ENCODE results near the gene FOXA2. TPM values are rescaled to one million over a fixed set of nuclear protein-coding genes. Genes with fewer than 3 reads are reported as not detected.
A peak's percentile ranks its signal among the peaks of the same experiment; 100 is the strongest.

Gene FOXA2
- total and polyA plus RNA-seq, 2 of the 13 experiments (the other 11 are each of a cell fraction or from before 2014, with no cell fraction given) = 8.8 to 12.2 TPM

- no peak for TF ChIP-seq GTF2F1 (IDR thresholded peaks at IDR 0.05; ENCODE audit: low read length)
- TF ChIP-seq ZNF891 (CRISPR knock-in tag; IDR thresholded peaks at IDR 0.05) = no peak
- no peak for TF ChIP-seq FOXO1 (CRISPR knock-in tag; IDR thresholded peaks at IDR 0.05)
- TF ChIP-seq FOSL2 (CRISPR knock-in tag; IDR thresholded peaks at IDR 0.05) = 0 out of 2 replicates have a peak, but pooled peaks have one; percentile 53
- no peak for TF ChIP-seq TGIF2 (CRISPR knock-in tag; IDR thresholded peaks at IDR 0.05)
- TF ChIP-seq MIER3 (CRISPR knock-in tag; IDR thresholded peaks at IDR 0.05; ENCODE audit: borderline replicate concordance) = no peak
- TF ChIP-seq HNRNPUL1 (IDR thresholded peaks at IDR 0.05; ENCODE audit: low read depth, low read length) = no peak
- TF ChIP-seq, protein P1, sequence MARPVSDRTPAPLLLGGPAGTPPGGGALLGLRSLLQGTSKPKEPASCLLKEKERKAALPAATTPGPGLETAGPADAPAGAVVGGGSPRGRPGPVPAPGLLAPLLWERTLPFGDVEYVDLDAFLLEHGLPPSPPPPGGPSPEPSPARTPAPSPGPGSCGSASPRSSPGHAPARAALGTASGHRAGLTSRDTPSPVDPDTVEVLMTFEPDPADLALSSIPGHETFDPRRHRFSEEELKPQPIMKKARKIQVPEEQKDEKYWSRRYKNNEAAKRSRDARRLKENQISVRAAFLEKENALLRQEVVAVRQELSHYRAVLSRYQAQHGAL (CRISPR knock-in tag; IDR thresholded peaks at IDR 0.05; ENCODE audit: not compliant biosample characterization) = no peak
- TF ChIP-seq, protein P2, sequence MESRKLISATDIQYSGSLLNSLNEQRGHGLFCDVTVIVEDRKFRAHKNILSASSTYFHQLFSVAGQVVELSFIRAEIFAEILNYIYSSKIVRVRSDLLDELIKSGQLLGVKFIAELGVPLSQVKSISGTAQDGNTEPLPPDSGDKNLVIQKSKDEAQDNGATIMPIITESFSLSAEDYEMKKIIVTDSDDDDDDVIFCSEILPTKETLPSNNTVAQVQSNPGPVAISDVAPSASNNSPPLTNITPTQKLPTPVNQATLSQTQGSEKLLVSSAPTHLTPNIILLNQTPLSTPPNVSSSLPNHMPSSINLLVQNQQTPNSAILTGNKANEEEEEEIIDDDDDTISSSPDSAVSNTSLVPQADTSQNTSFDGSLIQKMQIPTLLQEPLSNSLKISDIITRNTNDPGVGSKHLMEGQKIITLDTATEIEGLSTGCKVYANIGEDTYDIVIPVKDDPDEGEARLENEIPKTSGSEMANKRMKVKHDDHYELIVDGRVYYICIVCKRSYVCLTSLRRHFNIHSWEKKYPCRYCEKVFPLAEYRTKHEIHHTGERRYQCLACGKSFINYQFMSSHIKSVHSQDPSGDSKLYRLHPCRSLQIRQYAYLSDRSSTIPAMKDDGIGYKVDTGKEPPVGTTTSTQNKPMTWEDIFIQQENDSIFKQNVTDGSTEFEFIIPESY (CRISPR knock-in tag; IDR thresholded peaks at IDR 0.05) = peak; percentile 69
- TF ChIP-seq ZNF136 (CRISPR knock-in tag; IDR thresholded peaks at IDR 0.05; ENCODE audit: low read depth) = no peak
- TF ChIP-seq, protein P3, sequence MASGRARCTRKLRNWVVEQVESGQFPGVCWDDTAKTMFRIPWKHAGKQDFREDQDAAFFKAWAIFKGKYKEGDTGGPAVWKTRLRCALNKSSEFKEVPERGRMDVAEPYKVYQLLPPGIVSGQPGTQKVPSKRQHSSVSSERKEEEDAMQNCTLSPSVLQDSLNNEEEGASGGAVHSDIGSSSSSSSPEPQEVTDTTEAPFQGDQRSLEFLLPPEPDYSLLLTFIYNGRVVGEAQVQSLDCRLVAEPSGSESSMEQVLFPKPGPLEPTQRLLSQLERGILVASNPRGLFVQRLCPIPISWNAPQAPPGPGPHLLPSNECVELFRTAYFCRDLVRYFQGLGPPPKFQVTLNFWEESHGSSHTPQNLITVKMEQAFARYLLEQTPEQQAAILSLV (CRISPR knock-in tag; IDR thresholded peaks at IDR 0.05; ENCODE audit: borderline replicate concordance) = 0 out of 2 replicates have a peak, but pooled peaks have one; percentile 39
- TF ChIP-seq ZNF543 (CRISPR knock-in tag; IDR thresholded peaks at IDR 0.05) = 0 out of 2 replicates have a peak, but pooled peaks have one; percentile 26
- TF ChIP-seq ZSCAN21 (CRISPR knock-in tag; IDR thresholded peaks at IDR 0.05; ENCODE audit: borderline replicate concordance) = no peak; the same call in 1 of the 2 replicates
- TF ChIP-seq PAWR (CRISPR knock-in tag; IDR thresholded peaks at IDR 0.05; ENCODE audit: borderline replicate concordance) = no peak
- no peak for TF ChIP-seq ZSCAN31 (CRISPR knock-in tag; IDR thresholded peaks at IDR 0.05; ENCODE audit: low read depth)
- TF ChIP-seq REXO4 (CRISPR knock-in tag; IDR thresholded peaks at IDR 0.05; ENCODE audit: borderline replicate concordance) = no peak
- no peak for TF ChIP-seq ZNF552 (CRISPR knock-in tag; IDR thresholded peaks at IDR 0.05; ENCODE audit: borderline replicate concordance)
- 0 out of 2 replicates have a peak, but pooled peaks have one; percentile 36 for TF ChIP-seq ZNF646 (CRISPR knock-in tag; IDR thresholded peaks at IDR 0.05)
Measured at GRCh38 chr20:22575087-22575721, 9.2 kb downstream of the FOXA2 start (continued).
